Adrenal gland (tissue), 12 donors: ENCODE measurements around the gene NAGLU. TPM values are rescaled to one million over a fixed set of nuclear protein-coding genes. Genes with fewer than 3 reads are reported as not detected.

Experiments used
- DNase-seq, 7 donors: peaks; one replicate each; pipeline ENCODE4 v3.0.0-alpha.2; 2019 to 2020
- H3K27ac ChIP-seq, 5 donors: fragments of 200-600 bp; sonication (generic) in 4 of 5; 1 replicate in 3 of 5; 2 replicates in 2 of 5; pipeline versions ENCODE4 v1.5.1 to v1.8.0; 2016 to 2020; ENCODE audit warnings: mild to moderate bottlenecking in 1 of 5
- H3K27me3 ChIP-seq: fragments of 200-600 bp; 2 replicates; pipeline ENCODE4 v1.8.0; 2021
- H3K36me3 ChIP-seq, 2 donors: fragments of 200-600 bp; replicated peaks in 1 of 2; 1 replicate in 1 of 2; 2 replicates in 1 of 2; pipeline versions ENCODE4 v1.5.1 to v1.8.0; 2018 to 2022
- H3K4me1 ChIP-seq, 2 donors: fragments of 200-600 bp; replicated peaks in 1 of 2; 1 replicate in 1 of 2; 2 replicates in 1 of 2; pipeline versions ENCODE4 v1.5.1 to v1.8.0; 2018 to 2021
- H3K4me3 ChIP-seq, 4 donors: fragments of 200-600 bp; sonication (generic) in 3 of 4; one replicate each; pipeline ENCODE4 v1.5.1; 2016 to 2018
- H3K9me3 ChIP-seq, 3 donors: fragments of 200-600 bp; sonication (generic) in 1 of 3; replicated peaks in 1 of 3; 1 replicate in 2 of 3; 2 replicates in 1 of 3; pipeline versions ENCODE4 v1.5.1 to v1.8.0; 2016 to 2021
- CTCF ChIP-seq, 6 experiments: fragments of 450-650 bp in 4 of 6; fragments of 200-600 bp in 2 of 6; sonication (generic) in 1 of 6; IDR thresholded peaks; 1 replicate in 5 of 6; 2 replicates in 1 of 6; pipeline versions ENCODE4 v1.5.1 to v1.8.0; 2016 to 2021; ENCODE audit warnings: antibody characterized with exemption in 6 of 6, mild to moderate bottlenecking in 2 of 6, moderate library complexity in 1 of 6
- POLR2A ChIP-seq, 2 donors: fragments of 450-650 bp; IDR thresholded peaks; one replicate each; pipeline ENCODE4 v1.6.1; 2017; ENCODE audit warnings: antibody characterized with exemption in 2 of 2, mild to moderate bottlenecking in 2 of 2, moderate library complexity in 1 of 2
- WGBS, 4 donors: extraction: QIAGEN DNeasy Blood & Tissue Kit in 2 of 4; methylation state at CpG; one replicate each; pipeline versions ENCODE4 v1.1.5 to v1.1.7; 2013 to 2017; 5-methylcytosine and 5-hydroxymethylcytosine counted together
- intact Hi-C, 2 donors: fragments of 100-400 bp; cut with DNase I; formaldehyde crosslinking; loops; one replicate each; pipeline versions ENCODE4 v1.14.1 to v1.15.0; 2022 to 2023
- polyA plus RNA-seq, 3 donors: library from polyadenylated mRNA; stranded (reverse); fragments of 200-250 nt in 2 of 3; fragments of 350-450 nt in 1 of 3; fragmentation: Illumina TruSeq in 1 of 3; extraction: RNeasy Lipid Tissue Mini Kit (QIAGEN cat#74804) in 1 of 3; gene quantifications; one replicate each; pipeline ENCODE4 v1.2.3, GENCODE V29; 2013 to 2014
- total RNA-seq, 9 donors: library from RNA; depleted of rRNA in 4 of 9; stranded (reverse); fragments of >200 nt in 4 of 9; fragments of 120-200 nt in 1 of 9; fragmentation: NEBNext Ultra II Directional in 1 of 9; extraction: Animal tissue kit (Norgen Biotek cat#: 25700) in 1 of 9; gene quantifications; one replicate each; pipeline versions ENCODE4 v1.1.0 to v1.2.4, GENCODE V29; 2013 to 2023
- donor health status: healthy with polysubstance abuse.
- donor health status: Bipolar disorder and iron deficiency.
- donor health status: DM: yes; HTN: yes; CAD: no.
- donor health status: DM: no; HTN: no; CAD: no.
- donor health status: DM: no; HTN: no; CAD: no.
- donor health status: DM: yes; HTN: yes; CAD: no.

Gene NAGLU
- total and polyA plus RNA-seq, 12 donors: 12.4 to 115 (median 58.5) TPM

- Histone ChIP-seq H3K36me3 (peaks cover 0 to 58% of the 10 kb centered on the region in 2 donors), H3K27ac (peak within 1 kb of the TSS; percentile 76 to 94 (median 92)), H3K4me3 (peak within 1 kb of the TSS; percentile 9 to 95 (median 55)), H3K27me3 (no peaks in the 10 kb centered on the region), H3K9me3 (no peaks in the 10 kb centered on the region), H3K4me1 (peaks cover 31 to 37% of the 10 kb centered on the region in 2 donors)
- 1% methylated on average over 16 to 72 of the region's 72 CpGs for WGBS, 4 donors
- DNase-seq: peak; percentile 95 to 97 (median 96)
- TF ChIP-seq POLR2A (IDR thresholded peaks at IDR 0.05) (peak in 1 of 2 donors; percentile 44), CTCF (IDR thresholded peaks at IDR 0.05) (no peak)
- intact Hi-C loops: no loop called here
These were observed 31.0 kb downstream of the NAGLU start, which contains the start of gene MLX for GRCh38 chr17:42566883-42567573. Gene MLX, plus strand, starts transcription at chr17:42567100. Its CDS starts 25 bp downstream, at chr17:42567125.

DNA sequence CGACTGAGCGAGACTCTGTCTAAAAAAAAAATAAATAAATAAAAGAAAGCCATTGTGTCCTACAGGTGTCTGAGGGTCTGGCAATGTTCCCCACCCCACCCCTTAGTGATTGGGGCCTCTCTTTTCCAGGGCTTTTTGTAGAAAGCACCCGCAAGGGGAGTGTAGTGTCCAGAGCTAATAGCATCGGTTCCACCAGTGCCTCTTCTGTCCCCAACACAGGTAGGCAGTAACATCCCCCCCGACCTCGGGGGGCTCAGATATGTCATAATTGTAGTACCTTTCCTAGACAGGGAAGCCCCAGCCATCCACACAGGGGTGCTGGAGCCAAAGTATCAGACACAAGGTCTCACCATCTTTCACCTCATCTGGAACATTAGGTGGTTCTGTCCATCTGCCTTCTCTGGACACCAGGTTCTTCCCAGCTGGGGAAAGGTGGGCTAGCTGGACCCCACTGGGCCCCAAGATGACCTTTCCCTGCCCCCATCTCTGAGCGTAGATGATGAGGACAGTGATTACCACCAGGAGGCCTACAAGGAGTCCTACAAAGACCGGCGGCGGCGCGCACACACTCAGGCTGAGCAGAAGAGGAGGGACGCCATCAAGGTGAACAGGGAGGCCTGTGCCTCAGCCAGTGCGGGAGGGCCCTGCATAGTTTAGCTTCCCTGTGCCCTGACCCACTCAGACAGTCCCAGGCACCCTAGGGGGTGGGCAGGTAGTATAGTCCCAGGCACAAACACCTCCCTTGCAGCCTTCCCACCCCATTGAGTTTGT, 32.5 kb downstream of the NAGLU start:
- DNase-seq: peak in 1 of 7 donors; percentile 18
- Histone ChIP-seq H3K4me1 (peaks cover 20 to 28% of the 10 kb centered on the region in 2 donors), H3K36me3 (peaks cover 0 to 73% of the 10 kb centered on the region in 2 donors), H3K9me3 (no peaks in the 10 kb centered on the region), H3K27ac (peak overlapping the region in 2 of 5 donors; percentile 13 to 94), H3K4me3 (no peak overlapping the region), H3K27me3 (no peaks in the 10 kb centered on the region)
- 82 to 89% (median 85%) methylated on average over 7 to 14 of the region's 14 CpGs for WGBS, 4 donors
- TF ChIP-seq POLR2A (IDR thresholded peaks at IDR 0.05): no peak
- TF ChIP-seq CTCF (IDR thresholded peaks at IDR 0.05): no peak
- intact Hi-C loops: no loop called here

DNA sequence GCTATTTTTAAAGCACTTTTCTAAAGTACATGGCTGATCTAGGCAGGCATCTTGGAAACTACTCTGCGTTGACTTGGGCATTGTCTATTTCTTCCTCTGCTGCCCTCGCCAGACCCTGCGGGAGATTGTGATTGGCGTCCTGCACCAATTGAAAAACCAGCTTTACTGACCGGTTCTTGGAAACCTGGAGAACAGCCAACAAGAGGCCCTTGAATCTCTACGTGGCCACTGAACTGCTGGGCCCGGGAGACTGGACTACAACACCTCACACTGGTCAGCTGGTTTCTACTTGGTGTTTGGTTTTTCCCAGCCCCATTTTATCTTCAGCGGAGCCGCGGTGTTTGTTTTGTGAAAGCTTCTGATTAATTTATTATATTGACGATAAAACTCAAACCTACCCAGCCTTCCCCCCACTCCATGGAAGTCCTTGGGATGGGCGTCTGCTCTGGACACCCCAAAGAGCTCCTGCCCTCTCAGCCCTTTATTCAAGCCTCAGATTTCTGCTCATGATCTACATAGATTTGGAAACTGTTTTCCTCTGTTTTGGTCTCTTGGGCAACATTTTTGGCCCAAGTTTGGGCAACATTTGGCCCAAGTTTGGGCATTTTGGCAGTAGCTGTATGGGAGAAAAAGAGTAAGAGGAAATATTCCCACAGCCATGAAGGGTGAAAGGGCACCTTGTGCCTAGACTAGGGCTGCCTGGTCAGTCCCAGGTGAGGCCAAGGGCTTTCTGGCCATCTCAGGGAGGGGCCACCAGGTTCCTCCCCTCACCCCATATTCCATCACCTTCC, 35.6 kb downstream of the NAGLU start:
- peak in 1 of 7 donors; percentile 26 for DNase-seq
- intact Hi-C loops: no loop called here
- H3K36me3 ChIP-seq: peaks cover 0 to 61% of the 10 kb centered on the region in 2 donors
- WGBS, 4 donors: 65 to 75% (median 74%) methylated on average over 12 of the region's 12 CpGs
- no peak overlapping the region for H3K4me3 ChIP-seq
- H3K4me1 ChIP-seq: peaks cover 7 to 14% of the 10 kb centered on the region in 2 donors
- H3K27ac ChIP-seq: no peak overlapping the region
- no peak for TF ChIP-seq POLR2A (IDR thresholded peaks at IDR 0.05)
- TF ChIP-seq CTCF (IDR thresholded peaks at IDR 0.05): no peak
- H3K27me3 ChIP-seq: no peaks in the 10 kb centered on the region
- no peaks in the 10 kb centered on the region for H3K9me3 ChIP-seq

GRCh38 chr17:42573095-42573494, 37.1 kb downstream of the NAGLU start:
- H3K27ac ChIP-seq: no peak overlapping the region
- no peaks in the 10 kb centered on the region for H3K9me3 ChIP-seq
- TF ChIP-seq CTCF (IDR thresholded peaks at IDR 0.05) (no peak), POLR2A (IDR thresholded peaks at IDR 0.05) (no peak)
- WGBS, 4 donors: 73 to 85% (median 79%) methylated on average over 4 of the region's 4 CpGs
- H3K36me3 ChIP-seq: peaks cover 0 to 61% of the 10 kb centered on the region in 2 donors
- DNase-seq: no peak
- H3K4me3 ChIP-seq: no peak overlapping the region
- no peaks in the 10 kb centered on the region for H3K27me3 ChIP-seq
- intact Hi-C loops: no loop called here
- peaks cover under 1 to 15% of the 10 kb centered on the region in 2 donors for H3K4me1 ChIP-seq
